Kidney glomerular epithelial cell (primary cell): Measurements from ENCODE around the gene KRTAP5-1.

Source experiments
- DNase-seq: peaks from one replicate; lab custom pipeline; 2025; lab: John Stamatoyannopoulos, UW

The KRTAP5-1 gene

DNA sequence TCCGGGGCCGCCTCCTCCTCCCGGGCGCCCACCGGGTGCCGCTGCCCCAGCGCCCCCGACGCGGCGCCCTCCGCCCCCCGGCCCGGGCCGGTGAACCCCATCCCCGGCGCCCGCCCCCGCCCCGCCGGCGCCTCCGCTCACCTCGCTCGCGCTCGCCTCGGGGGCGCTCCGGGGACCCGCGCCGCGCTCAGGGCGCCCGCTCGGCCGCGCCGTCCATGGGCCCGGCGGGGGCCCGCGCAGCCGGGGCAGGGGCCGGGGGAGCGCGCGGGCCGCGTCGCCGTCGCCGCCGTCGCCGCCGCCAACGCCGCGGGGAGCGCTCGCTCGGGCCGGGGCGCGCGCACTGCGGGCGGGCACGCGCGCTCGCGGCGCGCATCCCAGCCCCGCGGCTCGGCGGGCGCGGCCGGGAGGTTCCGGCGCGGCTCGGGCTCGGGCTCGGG lies 13.3 kb downstream of the KRTAP5-1 start:
- no peak for DNase-seq

DNA sequence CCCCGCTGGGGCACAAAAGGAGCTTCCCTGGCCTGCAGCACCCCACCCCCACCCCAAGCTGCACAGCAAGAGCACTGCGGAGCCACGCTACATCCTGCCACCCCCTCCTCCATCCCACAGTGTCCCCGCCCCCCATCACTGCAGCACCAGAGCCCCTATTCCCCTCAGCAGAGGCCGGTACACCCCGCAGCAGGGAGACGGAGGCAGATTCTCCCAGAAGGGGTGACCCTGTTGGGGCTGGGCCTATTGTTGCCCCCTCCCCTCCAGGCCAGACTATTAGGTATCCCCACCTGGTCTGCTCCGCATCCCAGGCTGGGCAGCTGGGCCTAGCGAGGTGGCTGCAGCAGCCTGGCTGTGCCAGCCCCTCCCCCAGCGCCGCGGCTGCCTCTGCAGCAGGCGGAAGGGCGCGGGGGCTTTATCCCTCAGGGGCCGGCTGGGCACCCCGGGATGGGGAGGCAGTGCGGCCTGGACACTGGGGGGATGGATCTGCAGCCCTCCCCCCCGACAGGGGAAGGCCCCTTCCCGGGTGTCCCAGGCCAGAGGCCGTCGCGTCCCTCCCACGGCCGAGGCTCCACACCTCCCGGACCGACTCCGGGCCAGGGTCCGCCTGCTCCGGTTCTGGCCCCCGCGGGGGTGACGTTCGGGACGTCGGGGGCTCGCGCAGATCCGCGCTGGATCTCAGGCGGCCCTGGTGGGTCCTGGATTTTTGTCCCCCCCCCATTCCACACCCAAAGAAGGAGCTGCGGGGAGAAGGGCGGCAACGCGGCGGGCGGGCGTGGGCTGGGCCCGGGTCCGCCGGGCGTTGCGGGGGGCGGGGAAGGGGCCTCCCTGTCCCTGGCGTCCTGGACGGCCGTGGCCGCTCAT lies 14.0 kb downstream of the KRTAP5-1 start:
- peak; percentile 6 for DNase-seq

DNA sequence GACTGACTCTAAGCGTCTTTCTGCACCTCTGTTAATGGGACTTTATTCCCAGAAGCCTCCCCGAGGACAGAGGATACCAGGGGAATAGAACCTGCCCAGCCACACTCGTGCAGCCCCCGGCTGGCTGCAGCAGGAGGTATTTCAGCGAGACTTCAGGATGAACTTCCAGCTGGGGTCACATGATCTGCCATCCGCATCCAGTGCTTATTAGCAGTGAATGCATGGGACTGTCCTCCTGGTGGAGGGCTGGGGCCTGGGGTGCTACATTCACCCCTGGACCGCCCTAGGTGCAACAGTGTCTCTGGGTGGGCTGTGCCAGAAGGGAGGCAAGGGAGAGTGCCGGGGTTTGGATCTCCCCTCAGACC lies 14.6 kb downstream of the KRTAP5-1 start:
- no peak for DNase-seq

DNA sequence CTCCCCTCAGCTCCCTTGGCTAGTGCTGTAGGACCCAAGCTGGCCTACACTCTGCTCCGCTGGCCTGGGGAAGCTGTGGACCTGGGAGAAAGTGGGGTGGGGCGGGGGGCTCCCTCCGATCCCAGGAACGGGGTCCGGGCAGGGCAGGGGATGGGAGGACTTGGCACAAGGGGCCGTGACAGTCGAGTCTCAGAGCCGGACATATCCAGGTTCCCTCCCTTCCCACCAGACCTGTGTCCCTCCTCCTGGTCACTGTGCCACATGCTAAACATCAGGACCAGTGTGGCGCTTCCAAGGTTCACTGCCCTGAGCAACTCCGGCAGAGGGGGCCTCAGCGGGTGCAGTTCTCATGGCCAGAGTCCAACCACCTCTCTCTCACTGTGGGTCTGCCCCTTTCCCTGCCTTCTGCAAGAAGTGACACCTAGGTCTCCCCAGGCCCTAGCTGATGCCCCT lies 15.1 kb downstream of the KRTAP5-1 start:
- no peak for DNase-seq

DNA sequence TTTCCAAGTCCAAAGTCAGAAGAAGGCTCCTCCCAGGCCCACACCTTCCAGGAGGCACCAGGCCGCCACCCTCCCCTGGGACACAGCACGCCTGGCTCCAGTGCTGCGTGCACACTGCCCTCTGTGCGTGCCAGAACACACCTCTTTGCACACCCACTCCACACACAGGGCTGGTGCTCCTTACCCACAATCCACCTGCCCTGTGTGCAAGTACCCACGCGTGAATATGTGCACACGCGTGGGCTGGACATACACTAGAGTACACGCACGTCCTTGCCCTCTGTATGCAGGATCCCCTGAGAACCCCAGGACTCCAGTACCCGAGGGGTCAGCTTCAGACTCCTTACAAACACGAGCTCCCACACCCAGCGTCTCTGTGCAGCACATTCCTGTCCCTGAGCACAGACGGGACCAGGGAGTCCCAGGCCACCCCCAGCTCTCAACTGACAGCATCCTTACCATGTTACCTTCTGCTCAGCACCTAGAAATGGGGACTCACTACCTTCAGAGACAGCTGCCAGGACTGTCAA lies 15.8 kb downstream of the KRTAP5-1 start:
- no peak for DNase-seq

DNA sequence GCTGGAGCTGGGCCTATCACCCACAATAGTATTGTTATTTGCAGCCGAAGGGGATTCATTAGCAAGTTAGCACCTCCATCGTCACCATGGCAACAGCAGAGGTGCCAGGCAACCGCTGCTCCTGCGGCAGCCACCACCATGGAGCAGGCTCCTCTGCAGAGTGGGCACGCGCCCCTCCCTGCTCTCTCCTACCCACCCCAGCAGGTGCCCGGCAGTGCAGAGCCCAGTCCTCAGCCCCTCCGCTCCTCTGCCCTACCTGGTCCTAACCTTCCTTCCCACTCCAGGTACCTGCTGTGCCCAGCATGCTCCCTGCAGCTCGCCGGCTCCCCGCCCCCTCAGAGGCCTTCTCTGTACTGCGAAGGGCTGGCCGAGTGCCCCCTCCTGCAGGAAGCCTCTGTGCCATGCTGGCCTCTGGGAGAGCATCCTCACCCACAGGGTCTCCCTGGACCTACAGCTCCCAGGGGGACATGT lies 16.6 kb downstream of the KRTAP5-1 start:
- DNase-seq = no peak

DNA sequence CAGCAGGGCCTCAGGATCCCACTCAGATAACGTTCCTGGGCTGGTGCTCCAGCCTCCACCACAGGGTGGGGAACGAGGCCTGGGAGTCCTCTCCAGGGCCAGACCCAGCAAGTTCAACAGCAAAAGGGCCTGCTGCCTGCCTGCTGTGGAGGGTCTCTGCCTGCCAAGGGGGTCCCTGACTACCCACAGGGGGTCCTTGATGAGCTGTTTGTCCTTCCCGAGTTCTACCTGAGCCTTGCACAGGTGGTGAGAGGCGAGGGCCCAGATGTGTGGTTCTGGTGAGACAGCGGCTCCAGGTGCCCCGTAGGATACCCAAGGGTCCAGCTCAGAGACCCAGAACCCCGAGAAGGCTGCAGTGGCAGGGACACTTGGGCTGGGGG lies 17.4 kb downstream of the KRTAP5-1 start:
- DNase-seq = no peak

DNA sequence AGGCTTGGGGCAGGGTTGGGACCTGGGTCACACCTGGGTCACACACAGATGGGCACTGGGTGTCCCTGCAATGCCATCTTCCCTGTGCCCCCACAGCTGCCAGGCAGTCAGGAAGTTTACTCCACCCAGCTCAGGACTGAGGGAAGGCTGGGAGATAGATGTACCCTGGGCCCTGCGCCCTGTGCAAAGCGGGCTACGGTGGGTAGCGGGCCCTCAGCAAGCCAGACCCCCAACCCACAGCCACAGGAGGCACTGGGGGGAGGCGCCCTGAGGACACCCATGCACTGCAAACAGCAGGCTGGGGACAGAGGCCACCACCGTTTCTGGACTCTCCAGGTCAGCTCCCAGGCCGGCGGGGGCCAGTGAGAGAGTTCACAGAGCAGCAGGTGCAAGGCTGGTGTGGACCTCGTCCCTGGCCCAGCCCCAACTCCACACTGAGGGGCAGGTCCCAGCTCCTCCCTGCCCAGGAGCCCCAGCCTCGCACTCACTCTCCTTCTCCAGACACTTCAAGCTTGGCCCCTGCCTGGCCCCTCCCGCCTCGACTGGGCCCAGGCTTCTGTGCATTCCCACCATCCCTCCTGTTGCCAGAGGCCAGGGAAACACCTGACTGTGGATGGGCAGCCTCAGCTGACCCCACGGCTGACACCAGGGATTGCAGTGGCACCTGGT lies 17.9 kb downstream of the KRTAP5-1 start:
- DNase-seq = no peak

DNA sequence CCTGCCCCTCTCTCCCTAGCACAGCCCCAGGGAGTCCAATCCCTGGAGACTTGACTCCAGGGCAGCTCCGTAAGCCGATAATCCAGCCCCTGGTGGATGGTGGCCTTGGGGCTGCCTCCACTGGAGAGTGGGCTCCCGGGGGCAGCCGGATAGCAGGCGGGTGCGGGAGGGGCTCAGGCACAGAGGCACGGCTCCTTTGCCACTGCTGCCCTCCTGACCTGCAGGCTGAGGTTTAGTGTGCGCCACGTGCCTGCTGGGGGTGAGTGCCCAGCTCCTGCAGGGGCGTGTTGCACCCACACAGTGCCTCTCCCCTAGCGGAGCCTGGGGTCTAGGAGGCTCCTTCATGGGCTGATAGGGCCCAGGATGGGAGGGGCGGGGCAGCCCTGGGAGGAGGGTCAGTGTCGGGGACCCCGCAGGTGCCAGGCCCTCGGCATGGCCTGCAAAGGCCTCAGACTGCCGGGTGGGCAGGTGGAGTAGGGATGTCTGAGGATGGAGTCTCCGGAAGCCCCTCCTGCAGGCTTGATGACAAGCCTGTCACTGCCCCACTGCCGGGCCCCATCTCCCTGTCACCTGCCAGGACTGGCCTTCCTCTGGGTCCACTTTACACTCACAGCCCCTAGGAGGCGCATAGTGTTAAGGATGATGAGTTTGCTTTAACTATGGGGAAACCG lies 18.6 kb downstream of the KRTAP5-1 start:
- DNase-seq = no peak

DNA sequence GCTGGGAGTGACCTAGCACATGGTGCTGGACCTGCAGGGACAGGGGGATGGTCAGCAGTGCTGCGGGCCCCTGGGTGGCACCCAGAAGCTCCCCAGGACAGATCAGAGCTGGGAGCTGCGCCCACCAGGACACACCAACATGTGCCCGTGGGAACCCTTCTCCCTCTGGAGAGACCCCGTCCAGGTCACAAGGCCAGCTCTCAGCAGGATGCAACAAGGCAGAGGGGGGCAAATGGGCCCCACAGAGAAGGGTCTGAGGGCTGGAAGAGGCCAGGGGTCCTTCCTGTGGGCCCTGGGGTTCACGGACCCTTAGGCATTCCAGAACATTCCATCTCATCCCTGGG lies 19.2 kb downstream of the KRTAP5-1 start:
- no peak for DNase-seq

DNA sequence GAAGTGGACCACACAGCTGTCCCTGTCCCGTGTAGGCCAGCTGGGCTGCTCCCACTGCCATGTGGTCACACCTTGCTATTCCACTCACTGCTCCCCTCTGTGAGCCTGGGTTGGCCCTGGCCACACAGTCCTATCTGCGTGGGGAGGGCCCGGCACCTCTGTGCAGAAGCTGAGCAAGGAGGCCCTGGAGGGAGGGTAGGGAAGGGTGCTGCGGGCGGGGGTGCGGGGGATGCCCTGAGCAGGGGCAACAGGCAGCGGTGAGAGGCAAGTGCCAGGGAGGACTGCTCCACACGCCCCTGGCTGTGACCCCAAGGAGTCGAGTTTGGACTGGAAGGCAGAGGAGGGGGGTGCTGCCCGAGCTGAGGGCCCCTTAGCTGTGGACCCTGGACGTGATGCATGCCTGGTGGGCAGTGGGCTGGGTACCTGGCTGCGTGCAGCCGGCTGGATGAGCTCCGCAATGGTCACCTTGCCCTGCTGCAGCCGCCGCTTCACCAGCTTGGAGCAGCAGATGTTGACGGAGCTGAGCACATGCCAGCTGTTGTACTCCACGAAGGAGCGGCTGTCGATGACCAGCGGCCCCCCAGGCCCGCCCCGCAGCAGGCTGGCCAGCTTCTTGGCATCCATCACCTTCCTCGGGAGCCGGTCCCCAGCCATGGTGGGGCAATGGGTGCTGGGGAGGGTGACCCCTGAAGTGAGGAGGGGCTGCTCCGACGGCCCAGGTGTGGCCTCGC lies 19.7 kb downstream of the KRTAP5-1 start:
- no peak for DNase-seq

DNA sequence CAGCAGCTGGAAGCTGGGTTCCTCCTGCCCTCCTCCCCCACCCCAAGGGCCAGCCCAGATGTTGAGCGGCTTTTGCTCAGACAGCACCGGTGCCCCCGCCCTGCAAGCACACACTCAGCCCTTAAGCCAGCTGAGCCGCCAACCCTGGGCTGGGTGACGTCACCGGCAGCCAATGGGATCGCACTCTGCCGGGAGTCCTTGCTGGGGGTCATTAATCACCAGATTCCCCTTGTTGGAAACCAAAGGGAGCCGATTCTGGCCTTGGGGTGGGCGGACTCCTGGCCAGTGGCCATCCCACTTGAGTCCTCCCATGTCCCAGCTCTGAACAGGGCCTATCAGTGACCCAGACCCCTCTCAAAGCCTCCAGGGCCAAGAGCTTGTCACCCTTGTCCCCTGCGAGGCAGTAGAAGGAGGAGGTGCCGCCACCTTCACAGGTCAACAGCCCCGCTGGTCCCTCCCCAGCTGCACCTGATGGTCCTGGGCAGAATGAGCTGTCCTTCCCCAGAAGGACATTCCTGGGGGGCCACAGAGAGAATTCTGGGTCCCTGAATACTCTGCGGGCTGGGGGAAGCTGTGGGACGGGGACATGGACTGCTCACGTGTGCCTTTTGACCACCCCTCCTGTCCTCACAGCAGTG lies 20.4 kb downstream of the KRTAP5-1 start:
- peak; percentile 86 for DNase-seq

DNA sequence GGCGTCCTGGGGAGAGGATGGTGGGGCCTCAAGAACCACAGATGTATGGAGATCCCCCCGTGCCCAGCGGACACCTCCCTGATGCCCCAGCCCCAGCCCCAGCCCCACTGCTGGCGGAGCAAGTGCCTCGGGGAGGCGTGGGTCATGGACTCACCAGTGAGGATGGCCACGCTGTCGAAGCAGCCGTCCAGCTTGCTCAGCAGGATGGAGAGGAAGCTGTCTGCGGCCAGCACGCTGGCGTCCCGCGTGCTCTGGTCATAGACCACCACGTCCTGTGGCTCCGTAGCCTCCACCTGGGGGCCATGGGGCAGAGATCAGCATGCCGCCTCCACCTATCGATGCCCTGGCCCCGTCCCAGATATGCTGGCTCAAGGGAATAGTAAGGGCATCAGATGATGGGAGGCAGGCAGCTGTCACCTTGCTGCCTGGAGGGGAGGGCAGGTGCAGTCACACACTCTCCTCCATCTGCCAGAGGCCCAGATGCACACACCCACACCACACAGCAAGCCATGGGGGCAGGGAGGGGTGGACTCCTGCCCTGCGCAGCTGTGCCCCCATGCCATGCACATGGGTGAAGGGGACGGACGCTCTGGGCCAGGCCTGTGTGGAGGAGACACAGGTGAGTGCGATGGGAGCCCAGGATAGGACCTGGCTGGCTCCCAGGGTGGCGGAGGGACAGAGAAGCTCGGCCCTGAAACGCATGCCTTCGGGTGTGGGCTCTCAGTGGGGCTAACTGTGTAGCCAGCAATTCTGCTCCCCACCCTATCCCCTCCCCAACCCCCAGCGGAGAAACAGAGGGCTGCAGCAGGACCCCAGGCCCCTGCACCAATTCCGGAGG lies 21.2 kb downstream of the KRTAP5-1 start:
- no peak for DNase-seq

DNA sequence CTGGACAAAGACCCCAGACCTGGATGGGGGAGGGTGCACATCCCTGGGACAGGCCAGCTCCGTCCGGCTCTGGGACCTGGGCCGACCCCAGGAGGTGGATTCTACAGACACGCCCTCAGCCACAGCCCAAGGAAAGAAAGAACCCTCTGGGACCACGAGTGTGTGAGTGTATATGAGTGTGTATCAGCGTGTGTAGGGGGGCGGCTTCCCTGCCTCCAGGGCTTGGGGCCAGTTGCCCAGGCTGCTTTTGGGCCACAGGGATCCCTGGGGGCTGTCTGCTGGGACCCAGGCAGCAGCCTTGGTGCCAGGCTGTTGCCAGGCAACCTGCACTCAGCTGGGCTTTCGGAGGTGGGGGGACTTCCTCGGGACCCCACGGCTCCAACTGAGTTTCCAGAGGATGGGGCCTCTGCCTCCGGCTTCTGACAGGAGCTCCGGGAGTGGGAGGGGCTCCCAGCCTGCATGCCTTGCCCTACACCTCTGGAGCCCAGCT lies 21.9 kb downstream of the KRTAP5-1 start:
- DNase-seq = no peak

DNA sequence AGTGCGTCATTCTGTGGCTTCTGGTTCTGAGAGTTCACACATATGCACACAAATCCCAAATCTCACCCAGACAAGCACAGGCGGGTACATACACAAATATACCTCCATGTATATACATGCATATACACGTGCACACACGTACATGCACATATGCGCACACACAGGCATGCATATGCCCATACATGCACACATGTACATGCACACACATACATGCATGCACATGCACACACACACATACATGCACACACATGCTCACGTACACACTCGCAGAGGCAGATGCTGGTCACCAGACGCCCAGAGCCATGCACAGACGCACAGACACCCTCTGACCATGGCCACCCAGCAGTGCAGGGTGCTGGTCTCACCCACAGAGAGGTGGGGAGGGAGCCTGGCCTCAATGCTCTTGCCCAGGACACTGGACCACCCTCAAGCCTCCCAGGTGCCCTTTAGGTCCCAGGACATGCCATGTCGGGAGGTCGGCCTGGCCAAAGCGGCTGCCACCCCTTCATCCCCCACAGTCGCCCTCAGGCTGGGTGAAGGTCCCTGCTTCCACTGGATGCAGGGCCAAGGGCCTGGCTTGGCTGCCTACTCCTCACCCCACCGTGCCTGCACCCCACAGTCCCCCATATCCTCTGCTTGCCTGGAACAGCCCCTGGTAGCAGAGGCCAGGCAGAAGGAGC lies 22.5 kb downstream of the KRTAP5-1 start:
- no peak for DNase-seq

DNA sequence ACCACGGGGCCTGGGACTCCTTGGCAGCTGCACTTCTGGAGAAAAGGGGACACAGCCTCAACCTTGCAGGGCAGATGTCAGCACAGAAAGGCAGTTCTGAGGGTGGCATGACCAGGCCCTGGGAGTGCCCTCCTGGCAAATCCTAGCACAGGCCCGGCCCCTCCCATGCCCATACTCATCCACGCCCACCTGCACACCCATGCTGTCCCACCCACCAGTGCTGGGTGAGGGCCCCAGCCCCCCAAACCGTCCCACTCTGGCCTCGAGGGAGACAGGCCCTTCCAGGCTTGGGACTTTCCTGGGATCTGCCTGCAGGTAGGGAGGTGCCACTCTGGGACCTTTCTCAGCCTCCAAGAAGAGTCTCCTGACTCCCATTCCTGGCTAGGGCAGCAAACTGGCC lies 23.1 kb downstream of the KRTAP5-1 start:
- DNase-seq = no peak

DNA sequence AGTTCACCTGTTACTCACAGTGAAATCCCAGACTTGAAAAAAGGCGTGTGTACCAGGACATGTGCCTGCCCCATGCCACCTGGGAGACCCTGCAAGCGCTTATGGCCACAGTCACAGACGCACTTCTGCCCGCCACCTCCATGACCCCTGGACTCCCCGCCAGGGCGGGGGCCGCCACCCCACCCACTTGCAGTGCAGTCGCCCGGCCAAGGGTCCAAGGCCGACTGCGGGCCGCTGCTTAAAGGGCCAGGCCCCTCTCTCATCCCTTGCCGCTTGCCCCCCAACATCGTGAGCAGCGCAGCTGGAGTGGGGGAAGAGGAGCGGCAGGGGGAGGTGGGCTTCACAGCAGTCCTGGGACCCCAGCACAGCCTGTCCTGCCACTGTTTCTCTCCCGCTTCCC lies 23.8 kb downstream of the KRTAP5-1 start:
- DNase-seq = no peak

DNA sequence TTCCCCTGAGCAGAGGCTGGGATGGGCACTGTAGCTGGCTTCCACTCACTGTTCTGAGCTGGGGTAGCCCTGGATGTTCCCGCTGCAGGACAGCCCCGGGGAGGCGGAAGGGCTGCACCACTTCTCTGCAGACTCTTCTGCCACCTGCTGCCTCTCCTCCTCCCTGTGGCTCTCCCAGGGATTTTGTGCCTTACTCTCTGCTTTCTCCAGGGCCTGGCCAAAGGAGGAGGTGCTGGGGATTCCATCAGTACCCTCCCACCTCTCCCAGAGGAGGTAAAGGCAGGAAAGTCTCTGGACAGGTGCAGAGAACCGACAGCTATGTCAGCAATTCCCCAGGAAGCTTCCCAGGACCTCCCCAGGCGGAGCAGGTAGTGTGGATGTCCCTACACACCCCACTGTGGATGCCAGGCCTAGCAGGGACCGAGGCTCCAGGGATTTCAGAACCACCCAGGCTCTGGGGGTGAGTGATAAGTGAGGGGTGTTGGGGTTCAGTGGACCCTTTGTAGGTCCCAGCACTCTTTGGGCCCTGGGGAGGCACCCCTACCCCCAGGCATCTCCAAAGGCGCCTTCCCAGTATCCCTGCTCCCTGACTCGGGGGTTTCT lies 24.3 kb downstream of the KRTAP5-1 start:
- DNase-seq = no peak

DNA sequence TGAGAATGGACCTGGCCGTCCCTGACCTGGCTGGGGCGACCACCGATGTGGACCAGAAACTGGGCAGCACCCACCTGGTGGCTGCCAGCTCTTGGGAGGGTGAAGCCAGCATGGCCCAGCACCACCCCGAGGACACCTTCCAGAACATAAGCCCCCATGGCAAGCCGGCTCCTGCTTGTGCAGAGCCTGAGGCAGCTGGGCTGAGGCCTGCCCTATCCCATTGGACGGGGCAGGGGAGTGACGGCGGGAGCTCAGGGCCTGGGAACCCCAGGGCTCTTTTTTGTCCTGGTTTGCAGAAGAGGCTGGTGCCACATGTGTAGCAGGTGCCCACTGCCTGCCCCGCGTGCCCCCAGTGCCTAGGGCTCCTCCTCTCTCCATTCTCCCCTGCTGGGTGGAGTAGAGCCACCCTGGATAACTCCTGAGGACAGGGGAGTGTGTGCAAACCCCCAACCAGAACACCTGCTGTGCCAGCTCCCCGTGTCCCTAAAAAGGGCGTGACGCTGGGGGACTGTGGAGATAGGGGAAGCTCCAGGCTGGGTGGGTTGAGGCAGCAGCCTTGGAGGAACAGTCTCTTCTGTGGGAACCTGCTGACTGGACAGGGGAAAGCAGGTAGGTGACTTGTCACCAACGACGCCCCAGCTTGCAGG lies 25.0 kb downstream of the KRTAP5-1 start:
- DNase-seq = no peak
